Fibroblast of the conjunctiva (primary cell): ENCODE data around the gene ZNF502.

ENCODE experiments used
- DNase-seq: peaks from one replicate; pipeline ENCODE4 v3.0.0-alpha.2; 2010; ENCODE audit warnings: low read depth

ZNF502 gene

DNA sequence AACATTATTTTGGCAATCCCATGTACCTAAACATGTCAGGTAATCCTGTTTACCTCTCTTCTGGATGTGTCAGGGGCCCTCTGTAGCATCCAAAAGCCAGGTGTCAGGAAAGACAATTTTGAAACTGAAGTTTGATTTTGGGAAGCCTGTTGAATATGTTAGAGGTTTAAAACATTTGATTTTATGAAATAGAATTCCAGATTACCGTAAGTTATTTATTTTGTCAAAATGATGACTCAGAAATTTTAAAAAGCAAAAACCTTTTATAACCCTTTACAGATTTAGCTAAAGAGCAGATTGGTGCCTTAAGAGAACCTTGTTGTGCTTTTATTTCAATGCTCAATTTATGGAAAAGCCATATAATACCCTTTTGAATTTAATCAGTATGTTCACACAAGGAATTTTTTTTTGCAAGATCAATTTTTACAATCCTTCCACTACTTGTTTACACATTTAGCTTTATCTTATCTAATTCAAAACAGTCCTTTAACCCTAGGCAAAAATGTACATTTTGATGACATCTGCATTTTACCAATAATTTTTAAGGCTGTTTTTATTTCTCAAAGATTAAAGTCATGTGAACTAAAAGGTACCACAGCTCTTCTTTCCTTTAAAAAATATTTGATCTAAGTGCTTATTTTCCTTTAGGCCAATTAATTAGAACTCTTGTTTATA lies 59.1 kb downstream of the ZNF502 start:
- DNase-seq, result no peak

DNA sequence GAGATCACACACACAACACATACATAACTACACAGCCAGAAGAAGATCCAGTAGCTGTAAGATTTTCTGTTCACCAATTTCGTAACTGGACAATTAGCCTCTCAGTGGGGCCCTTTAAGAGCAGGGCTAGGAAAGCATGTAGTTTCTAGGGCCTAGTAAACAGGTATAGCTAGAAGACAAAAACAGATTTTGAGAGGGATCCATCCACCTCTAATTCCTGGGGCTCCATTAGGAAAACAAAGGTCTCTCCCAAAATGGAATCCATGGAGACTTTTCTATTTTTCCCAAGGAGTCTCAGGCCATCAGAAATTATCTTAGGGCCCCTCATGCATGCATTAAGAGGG lies 59.6 kb downstream of the ZNF502 start:
- DNase-seq, result no peak
